ENCODE measurements around the gene PLEKHG1. TPM values are rescaled to one million over a fixed set of nuclear protein-coding genes. Genes with fewer than 3 reads are reported as not detected.

The PLEKHG1 gene
- total RNA-seq, 1 experiment from 2014 or later = 92.4 TPM

DNA sequence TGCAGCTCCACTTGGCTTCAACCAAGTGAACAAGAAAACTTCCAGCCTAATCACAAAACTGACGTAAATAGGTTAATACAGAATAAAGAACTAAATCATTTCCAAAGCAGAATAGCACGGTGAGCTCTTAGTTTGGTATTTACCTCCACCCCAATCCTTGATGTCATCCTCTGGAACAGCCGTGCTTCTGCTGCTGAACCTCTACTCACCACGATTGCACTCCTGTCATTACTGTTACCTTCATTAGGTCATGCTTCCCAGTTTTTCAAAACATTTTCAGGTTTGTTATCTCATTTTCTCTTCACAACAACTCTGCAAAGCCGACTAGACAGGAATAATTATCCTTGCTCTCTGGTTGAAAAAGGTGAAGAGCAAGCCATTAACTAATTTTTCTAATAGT lies 15.6 kb upstream of the PLEKHG1 start:
- Histone ChIP-seq H3K9me2 (replicated peaks; ENCODE audit: insufficient read depth, low read length) (no peaks in the 10 kb centered on the region), H3K4me3 (ENCODE audit: low read length) (no peak overlapping the region; the same call in 1 of the 2 replicates), H3K9me3 (ENCODE audit: low read length) (no peaks in the 10 kb centered on the region), H4K20me1 (ENCODE audit: insufficient read depth, low read depth, low read length) (no peaks in the 10 kb centered on the region), H3K4me1 (ENCODE audit: low read length) (peaks cover 67% of the 10 kb centered on the region), H3K36me3 (ENCODE audit: insufficient read depth, low read length) (no peaks in the 10 kb centered on the region), H3K9ac (ENCODE audit: low read length) (peak overlapping the region; percentile 65; the same call in 1 of the 2 replicates), H3K27ac (ENCODE audit: low read length) (peak overlapping the region; percentile 98), H3K27me3 (ENCODE audit: low read length) (no peaks in the 10 kb centered on the region), H3K79me2 (ENCODE audit: low read length) (no peaks in the 10 kb centered on the region), H2AFZ (ENCODE audit: low read length) (no peak overlapping the region), H3K4me2 (ENCODE audit: low read depth, low read length, poor library complexity, severe bottlenecking) (peak overlapping the region; percentile 87)
- DNase-seq = no peak

DNA sequence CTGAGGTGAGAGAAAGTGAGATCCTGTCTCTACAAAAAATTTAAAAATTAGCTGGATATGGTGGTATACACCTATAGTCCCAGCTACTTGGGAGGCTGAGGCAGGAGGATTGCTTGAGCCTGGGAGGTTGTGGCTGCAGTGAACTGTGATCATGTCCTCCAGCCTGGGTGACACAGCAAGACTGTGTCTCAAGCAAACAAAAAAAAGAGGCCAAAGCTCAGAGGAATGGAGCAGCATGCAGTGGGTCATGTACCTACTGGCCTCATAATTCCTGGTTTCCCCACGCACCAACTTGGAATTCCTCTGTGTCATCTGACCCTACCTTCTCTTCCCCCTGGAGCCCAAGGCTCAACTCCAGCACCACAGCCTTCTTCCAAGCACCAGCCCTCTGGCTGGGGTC lies 15.1 kb upstream of the PLEKHG1 start:
- Histone ChIP-seq H3K9ac (ENCODE audit: low read length) (no peak overlapping the region), H3K9me2 (replicated peaks; ENCODE audit: insufficient read depth, low read length) (no peaks in the 10 kb centered on the region), H3K36me3 (ENCODE audit: insufficient read depth, low read length) (no peaks in the 10 kb centered on the region), H4K20me1 (ENCODE audit: insufficient read depth, low read depth, low read length) (no peaks in the 10 kb centered on the region), H3K27me3 (ENCODE audit: low read length) (no peaks in the 10 kb centered on the region), H3K4me3 (ENCODE audit: low read length) (no peak overlapping the region), H3K27ac (ENCODE audit: low read length) (peak overlapping the region; percentile 98), H2AFZ (ENCODE audit: low read length) (peak overlapping the region; percentile 15; the same call in 1 of the 2 replicates), H3K4me1 (ENCODE audit: low read length) (peaks cover 67% of the 10 kb centered on the region), H3K79me2 (ENCODE audit: low read length) (no peaks in the 10 kb centered on the region), H3K9me3 (ENCODE audit: low read length) (no peaks in the 10 kb centered on the region), H3K4me2 (ENCODE audit: low read depth, low read length, poor library complexity, severe bottlenecking) (peak overlapping the region; percentile 87)
- no peak for DNase-seq

DNA sequence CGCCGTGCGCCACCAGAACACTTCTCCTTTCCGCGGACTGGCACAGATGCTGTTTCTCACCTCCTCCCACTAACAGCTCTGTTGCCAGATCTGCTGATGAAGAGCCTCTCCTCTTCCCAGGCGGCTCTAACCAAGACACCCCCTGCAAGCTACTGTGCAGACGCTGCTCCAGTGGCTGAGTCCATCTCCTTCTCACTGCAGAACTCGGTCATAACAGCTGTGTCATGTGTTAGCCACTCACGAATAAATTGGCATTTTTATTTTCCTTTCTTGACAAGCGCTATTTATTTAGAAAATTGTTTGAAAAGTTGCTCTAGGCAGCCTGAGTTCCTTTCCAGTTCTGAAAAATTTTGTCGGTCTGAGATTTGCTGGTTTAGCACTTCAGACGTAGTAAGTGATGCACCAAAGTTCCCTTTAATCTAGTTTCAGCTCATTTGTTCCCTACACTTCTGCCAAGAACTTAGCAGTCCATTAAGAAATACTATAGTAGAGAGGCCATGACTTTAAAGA lies 12.8 kb upstream of the PLEKHG1 start:
- no peaks in the 10 kb centered on the region for H3K27me3 ChIP-seq (ENCODE audit: low read length)
- H3K79me2 ChIP-seq (ENCODE audit: low read length) = no peaks in the 10 kb centered on the region
- DNase-seq = no peak
- H3K9me2 ChIP-seq (replicated peaks; ENCODE audit: insufficient read depth, low read length) = no peaks in the 10 kb centered on the region
- H3K27ac ChIP-seq (ENCODE audit: low read length) = no peak overlapping the region
- peaks cover 67% of the 10 kb centered on the region for H3K4me1 ChIP-seq (ENCODE audit: low read length)
- no peak overlapping the region for H3K4me2 ChIP-seq (ENCODE audit: low read depth, low read length, poor library complexity, severe bottlenecking)
- H3K4me3 ChIP-seq (ENCODE audit: low read length) = no peak overlapping the region
- no peaks in the 10 kb centered on the region for H3K36me3 ChIP-seq (ENCODE audit: insufficient read depth, low read length)
- no peaks in the 10 kb centered on the region for H3K9me3 ChIP-seq (ENCODE audit: low read length)
- no peak overlapping the region for H3K9ac ChIP-seq (ENCODE audit: low read length)
- no peak overlapping the region for H2AFZ ChIP-seq (ENCODE audit: low read length)
- no peaks in the 10 kb centered on the region for H4K20me1 ChIP-seq (ENCODE audit: insufficient read depth, low read depth, low read length)

- H3K4me1 ChIP-seq (ENCODE audit: low read length) = peaks cover 70% of the 10 kb centered on the region
- no peaks in the 10 kb centered on the region for H3K79me2 ChIP-seq (ENCODE audit: low read length)
- no peak overlapping the region for H3K4me3 ChIP-seq (ENCODE audit: low read length)
- H4K20me1 ChIP-seq (ENCODE audit: insufficient read depth, low read depth, low read length) = no peaks in the 10 kb centered on the region
- H3K9me2 ChIP-seq (replicated peaks; ENCODE audit: insufficient read depth, low read length) = no peaks in the 10 kb centered on the region
- no peak overlapping the region for H3K27ac ChIP-seq (ENCODE audit: low read length)
- H3K9me3 ChIP-seq (ENCODE audit: low read length) = no peaks in the 10 kb centered on the region
- no peaks in the 10 kb centered on the region for H3K36me3 ChIP-seq (ENCODE audit: insufficient read depth, low read length)
- no peak overlapping the region for H3K4me2 ChIP-seq (ENCODE audit: low read depth, low read length, poor library complexity, severe bottlenecking)
- H3K9ac ChIP-seq (ENCODE audit: low read length) = no peak overlapping the region
- H3K27me3 ChIP-seq (ENCODE audit: low read length) = no peaks in the 10 kb centered on the region
- no peak overlapping the region for H2AFZ ChIP-seq (ENCODE audit: low read length)
- DNase-seq = no peak
Measured at GRCh38 chr6:150587637-150588036, 12.0 kb upstream of the PLEKHG1 start.

DNA sequence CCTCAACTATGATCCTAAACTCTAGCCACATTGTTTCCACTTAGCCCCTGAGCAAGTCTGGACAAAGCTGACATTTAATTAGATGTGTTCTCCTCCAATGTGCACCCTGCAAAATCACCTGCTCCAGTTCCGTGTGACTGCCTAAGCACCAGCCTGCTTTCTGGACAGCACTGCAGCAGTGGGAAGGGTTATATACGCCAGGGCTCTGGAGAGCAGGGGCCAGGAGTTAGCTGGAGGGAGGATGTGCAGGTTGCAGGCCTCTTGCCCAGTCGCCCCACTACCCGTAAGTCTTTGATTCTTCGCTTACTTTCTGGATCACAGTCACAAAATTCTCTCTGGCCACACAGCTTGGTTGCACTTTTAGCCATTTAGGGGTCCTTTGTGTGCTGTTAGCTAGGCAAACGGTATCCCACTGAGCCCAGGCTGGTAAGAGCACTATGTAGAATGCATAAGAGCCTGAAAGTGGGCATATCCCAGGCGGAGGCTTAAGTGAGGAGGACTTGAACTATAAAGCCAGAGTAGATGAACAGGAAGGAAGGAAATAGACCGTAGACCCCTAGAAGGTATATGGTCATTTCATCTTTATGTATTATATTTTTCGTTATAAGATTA lies 10.7 kb upstream of the PLEKHG1 start:
- no peaks in the 10 kb centered on the region for H3K36me3 ChIP-seq (ENCODE audit: insufficient read depth, low read length)
- DNase-seq = no peak
- H3K27ac ChIP-seq (ENCODE audit: low read length) = peak overlapping the region; percentile 56
- no peaks in the 10 kb centered on the region for H4K20me1 ChIP-seq (ENCODE audit: insufficient read depth, low read depth, low read length)
- no peaks in the 10 kb centered on the region for H3K27me3 ChIP-seq (ENCODE audit: low read length)
- H3K9me3 ChIP-seq (ENCODE audit: low read length) = no peaks in the 10 kb centered on the region
- H2AFZ ChIP-seq (ENCODE audit: low read length) = peak overlapping the region; percentile 65; the same call in 1 of the 2 replicates
- peaks cover 70% of the 10 kb centered on the region for H3K4me1 ChIP-seq (ENCODE audit: low read length)
- no peak overlapping the region; the same call in 1 of the 2 replicates for H3K9ac ChIP-seq (ENCODE audit: low read length)
- no peaks in the 10 kb centered on the region for H3K79me2 ChIP-seq (ENCODE audit: low read length)
- H3K9me2 ChIP-seq (replicated peaks; ENCODE audit: insufficient read depth, low read length) = no peaks in the 10 kb centered on the region
- no peak overlapping the region for H3K4me3 ChIP-seq (ENCODE audit: low read length)
- H3K4me2 ChIP-seq (ENCODE audit: low read depth, low read length, poor library complexity, severe bottlenecking) = no peak overlapping the region

GRCh38 chr6:150589852-150590251 lies 9.8 kb upstream of the PLEKHG1 start:
- Histone ChIP-seq H3K9me3 (ENCODE audit: low read length) (no peaks in the 10 kb centered on the region), H3K27ac (ENCODE audit: low read length) (peak overlapping the region; percentile 59), H3K79me2 (ENCODE audit: low read length) (no peaks in the 10 kb centered on the region), H3K27me3 (ENCODE audit: low read length) (no peaks in the 10 kb centered on the region), H3K4me2 (ENCODE audit: low read depth, low read length, poor library complexity, severe bottlenecking) (peak overlapping the region; percentile 66), H3K9me2 (replicated peaks; ENCODE audit: insufficient read depth, low read length) (no peaks in the 10 kb centered on the region), H2AFZ (ENCODE audit: low read length) (0 out of 2 replicates have a peak overlapping the region, but pooled peaks have one; percentile 39), H3K4me3 (ENCODE audit: low read length) (peak overlapping the region; percentile 36), H3K4me1 (ENCODE audit: low read length) (peaks cover 70% of the 10 kb centered on the region), H3K36me3 (ENCODE audit: insufficient read depth, low read length) (no peaks in the 10 kb centered on the region), H3K9ac (ENCODE audit: low read length) (0 out of 2 replicates have a peak overlapping the region, but pooled peaks have one; percentile 27), H4K20me1 (ENCODE audit: insufficient read depth, low read depth, low read length) (no peaks in the 10 kb centered on the region)
- DNase-seq = no peak

DNA sequence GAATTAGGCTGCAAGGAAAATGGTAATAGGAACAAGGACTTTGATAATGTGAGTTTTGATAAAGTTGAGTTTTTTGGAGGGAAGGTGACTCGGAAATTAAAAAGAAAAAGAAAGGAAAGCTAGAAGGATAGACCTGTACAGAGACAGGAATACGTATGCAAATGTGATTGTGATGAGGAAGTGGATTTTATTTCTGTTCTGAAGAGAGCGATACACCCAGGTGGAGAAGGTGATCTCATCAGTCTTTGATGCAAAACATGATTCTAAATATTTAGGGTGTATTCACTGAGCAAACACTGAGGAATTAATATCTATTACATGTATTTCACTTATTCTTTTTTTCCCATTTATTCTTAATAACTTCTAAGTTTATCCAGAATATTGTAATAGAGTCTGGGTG lies 9.2 kb upstream of the PLEKHG1 start:
- Histone ChIP-seq H3K36me3 (ENCODE audit: insufficient read depth, low read length) (no peaks in the 10 kb centered on the region), H3K4me3 (ENCODE audit: low read length) (peak overlapping the region; percentile 36), H3K9me2 (replicated peaks; ENCODE audit: insufficient read depth, low read length) (no peaks in the 10 kb centered on the region), H3K9ac (ENCODE audit: low read length) (peak overlapping the region; percentile 27; the same call in 1 of the 2 replicates), H3K27ac (ENCODE audit: low read length) (peak overlapping the region; percentile 59), H4K20me1 (ENCODE audit: insufficient read depth, low read depth, low read length) (no peaks in the 10 kb centered on the region), H3K4me1 (ENCODE audit: low read length) (peaks cover 75% of the 10 kb centered on the region), H3K9me3 (ENCODE audit: low read length) (no peaks in the 10 kb centered on the region), H3K79me2 (ENCODE audit: low read length) (no peaks in the 10 kb centered on the region), H3K27me3 (ENCODE audit: low read length) (no peaks in the 10 kb centered on the region), H2AFZ (ENCODE audit: low read length) (no peak overlapping the region), H3K4me2 (ENCODE audit: low read depth, low read length, poor library complexity, severe bottlenecking) (peak overlapping the region; percentile 66)
- DNase-seq = peak; percentile 81

- Histone ChIP-seq H3K4me3 (ENCODE audit: low read length) (no peak overlapping the region), H4K20me1 (ENCODE audit: insufficient read depth, low read depth, low read length) (no peaks in the 10 kb centered on the region), H3K9me2 (replicated peaks; ENCODE audit: insufficient read depth, low read length) (no peaks in the 10 kb centered on the region), H2AFZ (ENCODE audit: low read length) (0 out of 2 replicates have a peak overlapping the region, but pooled peaks have one; percentile 1), H3K79me2 (ENCODE audit: low read length) (no peaks in the 10 kb centered on the region), H3K9me3 (ENCODE audit: low read length) (no peaks in the 10 kb centered on the region), H3K4me1 (ENCODE audit: low read length) (peaks cover 93% of the 10 kb centered on the region), H3K4me2 (ENCODE audit: low read depth, low read length, poor library complexity, severe bottlenecking) (peak overlapping the region; percentile 4), H3K27me3 (ENCODE audit: low read length) (no peaks in the 10 kb centered on the region), H3K27ac (ENCODE audit: low read length) (no peak overlapping the region), H3K9ac (ENCODE audit: low read length) (no peak overlapping the region), H3K36me3 (ENCODE audit: insufficient read depth, low read length) (no peaks in the 10 kb centered on the region)
- no peak for DNase-seq
Measured at GRCh38 chr6:150592377-150592995, 7.2 kb upstream of the PLEKHG1 start.
